Stimulated activated naive B cell treated with anti-CD40 and anti-IgM and Interleukin-4, amounts not matched to agents 10 μg/mL and 1 μg/mL and 100 μg/mL, for 72 hours (primary cell): ENCODE results near the gene PCDH1.
A peak's percentile ranks its signal among the peaks of the same experiment; 100 is the strongest.
"Not testable (repeated sequence)": the region's sequence is repeated elsewhere in the genome, so short reads cannot be mapped to it uniquely, and the experiment has no call there.

ENCODE experiments used
- ATAC-seq, 2 donors: fragments of 150-1000 bp; cut with Tn5 transposase; replicated peaks; 2 replicates each; pipeline ENCODE4 v1.10.0; 2021; ENCODE audit warnings: moderate library complexity in 1 of 2
- DNase-seq: peaks from one replicate; pipeline ENCODE4 v3.0.0; 2021
- H3K27ac Mint-ChIP-seq: one replicate; pipeline ENCODE4 v1.8.0; 2022; ENCODE audit warnings: mild to moderate bottlenecking, mixed read lengths
- H3K27me3 Mint-ChIP-seq, 2 donors: one replicate each; pipeline ENCODE4 v1.8.0; 2022; ENCODE audit warnings: mixed read lengths in 2 of 2
- H3K36me3 Mint-ChIP-seq, 2 donors: one replicate each; pipeline ENCODE4 v1.8.0; 2022; ENCODE audit warnings: mixed read lengths in 2 of 2, mild to moderate bottlenecking in 1 of 2
- H3K4me1 Mint-ChIP-seq, 2 donors: one replicate each; pipeline ENCODE4 v1.8.0; 2022; ENCODE audit warnings: mixed read lengths in 2 of 2, mild to moderate bottlenecking in 1 of 2
- H3K4me3 Mint-ChIP-seq, 2 donors: one replicate each; pipeline ENCODE4 v1.8.0; 2022; ENCODE audit warnings: mild to moderate bottlenecking in 2 of 2, mixed read lengths in 2 of 2, moderate library complexity in 1 of 2
- H3K9me3 Mint-ChIP-seq, 2 donors: one replicate each; pipeline ENCODE4 v1.8.0; 2022; ENCODE audit warnings: mixed read lengths in 2 of 2, mild to moderate bottlenecking in 1 of 2

PCDH1 gene

DNA sequence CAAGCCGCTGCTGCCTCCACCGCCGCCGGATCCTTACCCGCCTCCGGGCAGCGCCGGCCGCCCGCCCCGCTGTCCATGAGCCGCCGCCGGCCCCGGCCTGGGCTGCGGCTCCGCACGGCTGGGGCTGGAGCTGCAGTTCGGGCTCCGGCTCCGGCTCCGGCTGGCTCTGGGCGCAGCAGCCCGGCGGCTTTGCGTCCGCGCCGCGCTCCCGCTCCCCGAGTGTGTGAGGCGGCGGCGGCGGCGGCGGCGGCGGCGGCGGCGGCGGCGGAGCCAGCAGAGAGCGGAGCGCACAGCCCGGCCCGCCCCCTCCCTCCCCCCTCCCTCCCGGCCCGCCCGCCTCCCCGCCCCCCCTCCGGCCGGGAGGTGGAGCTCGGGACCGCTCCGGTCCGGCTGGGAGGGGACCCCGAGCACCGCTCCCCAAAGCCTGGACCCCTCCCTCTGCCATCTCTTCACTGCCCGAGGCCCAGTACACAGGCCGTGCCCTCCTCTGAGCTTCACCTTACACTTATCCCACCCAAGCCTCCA is at the start of gene PCDH1:
Gene PCDH1 (minus strand): TSS at position 225 of the 525 bp plus-strand sequence. CDS start 148 bp downstream, at position 77.
- H3K27ac Mint-ChIP-seq = peak within 1 kb of the TSS; percentile 38
- H3K4me3 Mint-ChIP-seq = peak within 1 kb of the TSS; percentile 70 to 73
- ATAC-seq (peak; percentile 12 to 20), DNase-seq (no peak)
- H3K4me1 Mint-ChIP-seq = peaks cover 21 to 32% of the 10 kb centered on the region in 2 donors
- H3K27me3 Mint-ChIP-seq = peaks cover 75 to 88% of the 10 kb centered on the region in 2 donors
- H3K36me3 Mint-ChIP-seq = peaks cover 0 to 3% of the 10 kb centered on the region in 2 donors
- H3K9me3 Mint-ChIP-seq = no peaks in the 10 kb centered on the region

DNA sequence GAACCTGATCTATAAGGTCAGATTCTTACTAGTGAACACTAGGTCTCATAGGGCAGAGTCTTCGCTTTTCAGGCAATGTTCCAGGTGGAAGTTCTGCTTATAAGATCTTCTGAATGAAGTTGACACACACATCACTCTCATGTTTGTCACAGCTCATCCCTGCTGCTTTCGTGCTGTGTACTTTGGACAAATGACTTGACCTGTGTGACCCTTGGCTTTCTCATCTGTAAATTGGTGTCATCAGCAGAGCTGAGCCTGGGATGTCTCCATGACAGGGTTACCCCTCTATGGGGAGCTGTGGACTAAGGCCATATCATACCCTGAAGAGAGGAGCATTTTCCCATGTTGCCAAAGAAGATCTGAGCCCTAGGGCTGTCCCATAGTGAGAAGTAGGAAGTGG is 48.2 kb upstream of the PCDH1 start:
- peaks cover 11 to 27% of the 10 kb centered on the region in 2 donors for H3K4me1 Mint-ChIP-seq
- peaks cover 0 to 1% of the 10 kb centered on the region in 2 donors for H3K9me3 Mint-ChIP-seq
- no peak for DNase-seq
- no peak overlapping the region for H3K27ac Mint-ChIP-seq
- H3K27me3 Mint-ChIP-seq = no peaks in the 10 kb centered on the region
- ATAC-seq = no peak
- H3K4me3 Mint-ChIP-seq = no peak overlapping the region
- peaks cover 43 to 46% of the 10 kb centered on the region in 2 donors for H3K36me3 Mint-ChIP-seq

DNA sequence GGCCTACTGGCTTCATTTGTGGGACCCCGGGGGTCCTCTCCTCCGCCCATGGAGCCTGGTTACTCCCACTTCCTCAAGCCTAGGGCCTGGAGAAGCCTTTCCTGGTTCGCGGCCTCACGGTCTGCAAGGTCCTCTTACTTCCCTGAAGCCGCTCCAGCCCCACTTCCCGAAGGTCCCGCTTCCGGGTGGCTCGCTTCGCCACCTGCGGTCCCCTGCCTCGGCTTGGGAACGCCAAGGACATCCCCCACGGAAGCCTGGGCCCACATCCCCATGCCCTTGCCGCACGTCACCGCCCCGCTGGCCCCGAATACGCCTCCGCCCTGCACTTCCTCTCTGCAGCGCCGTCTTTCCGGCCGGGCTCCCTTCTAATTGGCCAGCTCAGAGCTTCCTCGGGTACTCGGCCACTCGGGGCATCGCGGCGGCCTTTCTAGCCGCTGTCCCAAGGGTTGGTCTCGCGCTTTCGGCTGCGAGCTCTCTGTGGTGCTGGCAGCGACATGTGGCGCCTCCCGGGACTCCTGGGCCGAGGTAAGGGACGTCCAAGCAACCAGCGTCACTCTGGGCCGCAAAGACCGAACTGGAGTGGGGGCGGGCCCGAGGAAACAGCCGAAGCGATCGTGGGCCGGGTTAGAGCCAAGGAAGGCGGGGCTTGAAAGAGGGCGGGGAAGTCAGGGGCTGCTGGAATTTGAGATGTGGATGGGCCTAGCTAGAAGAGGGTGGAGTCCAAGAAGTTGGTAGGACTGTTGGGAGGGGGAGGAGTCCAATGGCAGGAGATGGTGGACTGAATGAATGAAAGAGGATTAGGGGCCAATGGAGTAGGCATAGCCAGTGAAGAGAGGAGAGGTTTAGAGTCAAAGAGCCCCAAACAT is 45.5 kb upstream of the PCDH1 start, which contains the start of gene DELE1:
Gene DELE1 (plus strand): TSS at position 424 of the 866 bp plus-strand sequence. CDS start 71 bp downstream, at position 495.
- DNase-seq (peak; percentile 90), ATAC-seq (peak; percentile 94 to 96)
- peaks cover 18 to 34% of the 10 kb centered on the region in 2 donors for H3K4me1 Mint-ChIP-seq
- H3K4me3 Mint-ChIP-seq = peak within 1 kb of the TSS; percentile 88 to 95
- peak within 1 kb of the TSS; percentile 97 for H3K27ac Mint-ChIP-seq
- peaks cover 0 to 1% of the 10 kb centered on the region in 2 donors for H3K9me3 Mint-ChIP-seq
- peaks cover 29 to 35% of the 10 kb centered on the region in 2 donors for H3K36me3 Mint-ChIP-seq
- H3K27me3 Mint-ChIP-seq = no peaks in the 10 kb centered on the region

DNA sequence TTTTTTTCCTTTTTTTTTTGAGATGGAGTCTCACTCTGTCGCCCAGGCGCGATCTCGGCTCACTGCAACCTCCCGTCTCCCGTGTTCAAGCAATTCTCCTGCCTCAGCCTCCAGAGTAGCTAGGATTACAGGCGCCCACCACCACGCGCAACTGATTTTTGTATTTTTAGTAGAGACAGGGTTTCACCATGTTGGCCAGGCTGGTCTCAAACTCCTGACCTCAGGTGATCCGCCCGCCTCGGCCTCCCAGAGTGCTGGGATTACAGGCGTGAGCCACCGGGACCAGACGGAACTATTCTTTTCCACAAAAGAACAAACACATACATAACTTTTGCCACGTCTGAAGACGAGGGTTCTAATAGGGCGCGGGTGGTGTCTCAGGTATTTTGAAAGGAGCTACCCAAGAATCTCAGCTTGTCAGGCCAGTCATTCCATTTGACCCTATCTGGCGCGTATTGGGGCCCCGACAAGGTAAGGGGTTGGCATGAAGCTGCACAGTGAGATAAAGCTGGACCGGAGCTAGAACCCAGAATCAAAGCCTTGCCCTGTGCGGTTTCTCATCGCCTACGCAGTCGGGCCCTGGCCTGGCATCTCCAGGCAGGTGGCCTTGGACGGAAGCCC is 44.7 kb upstream of the PCDH1 start:
- Mint-ChIP-seq H3K36me3 (peaks cover 23 to 30% of the 10 kb centered on the region in 2 donors), H3K27ac (peak overlapping the region; percentile 97)
- peak; percentile 22 to 25 for ATAC-seq

DNA sequence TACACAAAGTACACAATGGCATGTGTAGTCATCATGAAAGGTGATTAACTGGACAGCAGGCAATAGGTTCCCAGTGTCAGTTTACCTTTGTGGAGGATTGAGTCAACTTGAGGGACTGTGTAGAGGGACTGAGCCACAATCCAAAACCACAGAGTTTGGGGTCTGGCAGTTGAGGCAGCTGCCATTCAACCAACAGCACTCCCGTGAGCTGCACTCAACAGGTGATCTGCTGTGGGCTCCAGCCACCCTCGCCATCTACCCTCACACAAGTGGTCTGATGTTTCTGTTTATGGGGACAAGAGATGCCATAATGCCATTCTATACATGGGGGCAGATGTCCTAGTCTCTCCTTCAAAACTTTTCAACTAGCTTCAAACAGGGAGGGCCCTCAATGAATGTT is 42.6 kb upstream of the PCDH1 start:
- H3K9me3 Mint-ChIP-seq = peaks cover 0 to 1% of the 10 kb centered on the region in 2 donors
- H3K27ac Mint-ChIP-seq = no peak overlapping the region
- no peak overlapping the region for H3K4me3 Mint-ChIP-seq
- no peak for DNase-seq
- peaks cover 22 to 38% of the 10 kb centered on the region in 2 donors for H3K4me1 Mint-ChIP-seq
- peaks cover 0 to 6% of the 10 kb centered on the region in 2 donors for H3K27me3 Mint-ChIP-seq
- peaks cover 8 to 14% of the 10 kb centered on the region in 2 donors for H3K36me3 Mint-ChIP-seq
- no peak for ATAC-seq

More for the DNA sequence above, 44.7 kb upstream of the PCDH1 start:
- H3K9me3 Mint-ChIP-seq, DNase-seq, H3K27me3 Mint-ChIP-seq: not testable (repeated sequence)
- Mint-ChIP-seq H3K4me1 (peaks cover 18 to 34% of the 10 kb centered on the region in 2 donors), H3K4me3 (peak overlapping the region; percentile 88 to 95)

DNA sequence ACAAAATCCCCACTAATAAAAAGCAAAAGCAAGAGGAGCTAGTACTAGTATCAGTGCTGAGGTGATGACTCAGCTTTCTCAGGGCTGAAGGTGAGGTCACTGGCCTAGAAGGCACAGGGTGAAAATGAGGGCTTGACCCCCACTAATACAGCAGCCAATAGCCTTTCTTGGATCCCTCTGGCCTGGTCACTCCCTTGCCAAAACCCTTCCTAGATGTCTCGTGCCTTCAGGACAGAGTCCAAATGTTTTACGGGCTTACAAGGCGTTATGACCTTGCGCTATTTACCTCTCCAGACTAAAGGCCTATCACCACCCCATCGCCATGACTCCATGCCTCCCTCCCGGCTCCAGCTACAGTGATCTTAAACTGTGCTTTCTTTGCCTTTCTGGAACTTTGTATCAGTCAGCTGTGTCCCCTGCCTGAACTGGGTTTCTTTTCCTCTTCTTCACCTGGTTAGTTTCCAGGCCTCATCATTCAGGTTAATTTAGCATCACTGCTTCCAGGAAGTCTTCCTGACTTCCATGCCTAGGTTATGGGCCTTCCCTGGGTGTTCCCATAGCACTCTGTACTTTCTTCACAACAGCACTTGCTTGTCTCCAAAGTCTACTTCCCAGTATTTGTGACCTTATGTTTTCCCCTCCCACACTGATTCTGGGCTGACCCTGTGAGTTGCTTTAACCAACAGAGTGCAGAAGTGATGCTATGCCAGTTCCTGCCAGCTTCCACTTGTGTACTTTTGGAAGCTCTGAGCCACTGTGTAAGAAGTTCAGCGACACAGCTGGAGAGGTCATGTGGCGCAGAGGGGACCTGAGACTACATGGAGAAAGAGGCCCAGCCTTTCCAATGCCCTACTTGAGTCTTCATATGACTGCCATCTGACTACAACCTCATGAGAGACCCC is 41.3 kb upstream of the PCDH1 start:
- H3K4me1 Mint-ChIP-seq = peaks cover 23 to 30% of the 10 kb centered on the region in 2 donors
- H3K27ac Mint-ChIP-seq = no peak overlapping the region
- H3K36me3 Mint-ChIP-seq = peaks cover 3 to 9% of the 10 kb centered on the region in 2 donors
- H3K9me3 Mint-ChIP-seq = peaks cover 0 to 1% of the 10 kb centered on the region in 2 donors
- ATAC-seq (no peak), DNase-seq (no peak)
- peaks cover 0 to 6% of the 10 kb centered on the region in 2 donors for H3K27me3 Mint-ChIP-seq
- H3K4me3 Mint-ChIP-seq = no peak overlapping the region

DNA sequence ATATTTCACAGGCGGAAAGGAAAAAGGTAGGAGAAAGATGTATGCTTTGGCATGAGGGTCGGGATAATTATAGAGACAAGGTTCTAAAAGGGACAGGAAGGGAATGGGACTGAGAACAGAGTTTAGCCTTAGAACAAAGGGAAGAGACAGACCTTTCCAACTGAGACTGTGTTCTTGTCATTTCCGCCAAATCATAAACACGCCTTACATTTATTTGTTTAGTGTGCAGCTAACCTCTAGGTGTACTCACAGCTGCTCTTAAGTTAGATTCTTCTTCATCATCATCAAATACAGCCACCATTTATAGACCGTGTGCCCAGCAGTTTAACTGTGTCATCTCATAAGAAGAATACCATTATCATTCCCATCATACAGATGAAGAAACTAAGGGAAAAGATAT is 39.5 kb upstream of the PCDH1 start:
- Mint-ChIP-seq H3K9me3 (no peaks in the 10 kb centered on the region), H3K4me3 (no peak overlapping the region), H3K4me1 (peaks cover 26 to 27% of the 10 kb centered on the region in 2 donors), H3K27ac (no peak overlapping the region), H3K36me3 (peaks cover 0 to 4% of the 10 kb centered on the region in 2 donors), H3K27me3 (peaks cover 0 to 13% of the 10 kb centered on the region in 2 donors)
- no peak for ATAC-seq
- DNase-seq = no peak

DNA sequence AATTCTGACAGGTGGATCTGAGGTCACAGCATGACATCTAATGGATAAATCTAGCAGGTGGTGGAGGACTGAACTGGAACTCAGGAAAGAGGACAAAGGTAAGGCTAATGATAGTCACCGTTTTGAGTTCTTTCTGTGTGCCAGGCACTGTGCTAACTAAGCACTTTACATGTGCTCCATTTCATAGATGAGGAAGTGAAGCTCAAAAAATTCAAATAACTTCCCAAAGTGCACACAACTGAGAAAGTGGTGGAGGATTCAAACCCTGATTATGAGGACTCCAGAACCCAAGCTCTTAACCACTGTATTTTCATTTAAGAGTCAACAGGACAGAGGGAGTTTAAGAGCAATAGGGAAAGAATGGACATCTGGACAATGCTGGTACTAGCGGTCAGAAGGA is 38.3 kb upstream of the PCDH1 start:
- Mint-ChIP-seq H3K36me3 (peaks cover 0 to 4% of the 10 kb centered on the region in 2 donors), H3K9me3 (no peaks in the 10 kb centered on the region), H3K27ac (no peak overlapping the region), H3K4me1 (peaks cover 26% of the 10 kb centered on the region in 2 donors), H3K4me3 (no peak overlapping the region), H3K27me3 (peaks cover 0 to 20% of the 10 kb centered on the region in 2 donors)
- no peak for DNase-seq
- ATAC-seq = peak; percentile 46 to 47

DNA sequence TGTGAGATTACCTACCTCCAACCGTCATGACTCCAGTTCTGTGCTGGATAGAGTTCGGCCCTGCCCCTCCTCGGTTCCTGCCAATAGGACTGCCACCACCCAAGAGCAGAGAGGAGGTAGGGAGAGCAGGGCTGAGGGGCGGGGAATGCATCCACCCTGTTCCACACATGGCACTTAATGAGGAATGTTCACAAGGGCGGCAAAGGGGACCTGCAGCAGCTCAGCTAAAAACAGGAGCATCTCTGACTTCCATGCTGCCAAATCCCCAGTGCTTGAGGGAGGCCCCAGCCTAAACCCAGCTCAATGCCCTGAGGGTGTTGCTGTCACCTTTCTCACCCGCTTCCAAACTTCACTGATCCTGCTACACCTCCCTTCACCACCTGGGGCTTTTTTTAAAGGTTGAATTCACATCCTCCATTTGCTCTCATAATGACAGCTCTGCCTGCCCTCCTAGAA is 37.7 kb upstream of the PCDH1 start:
- Mint-ChIP-seq H3K4me3 (no peak overlapping the region), H3K4me1 (peaks cover 26% of the 10 kb centered on the region in 2 donors), H3K27me3 (peaks cover 0 to 21% of the 10 kb centered on the region in 2 donors), H3K9me3 (no peaks in the 10 kb centered on the region), H3K36me3 (no peaks in the 10 kb centered on the region), H3K27ac (no peak overlapping the region)
- DNase-seq = no peak
- peak; percentile 19 to 55 for ATAC-seq

DNA sequence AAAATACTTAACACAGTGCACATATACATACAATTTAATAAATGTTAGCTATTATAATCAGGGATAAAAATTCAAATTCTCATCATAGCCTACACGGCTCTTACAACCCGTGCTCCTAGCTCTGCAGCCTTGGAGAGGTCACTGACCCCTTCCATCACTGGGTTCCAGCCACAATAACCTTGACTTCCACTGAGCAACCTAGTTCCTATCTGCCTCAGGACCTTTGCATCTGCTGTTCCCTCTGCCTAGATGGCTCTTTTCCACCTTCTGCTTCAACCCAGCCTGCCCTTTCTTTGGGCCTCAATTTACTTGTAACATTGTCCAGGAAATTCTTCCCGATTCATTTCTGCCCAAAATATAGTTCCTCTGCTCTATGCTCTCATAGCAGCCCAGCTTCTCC is 36.6 kb upstream of the PCDH1 start:
- Mint-ChIP-seq H3K27ac (no peak overlapping the region), H3K27me3 (peaks cover 7 to 27% of the 10 kb centered on the region in 2 donors), H3K4me1 (peaks cover 25 to 26% of the 10 kb centered on the region in 2 donors), H3K4me3 (peak overlapping the region; percentile 66 to 69), H3K36me3 (no peaks in the 10 kb centered on the region), H3K9me3 (no peaks in the 10 kb centered on the region)
- DNase-seq (no peak), ATAC-seq (no peak)

DNA sequence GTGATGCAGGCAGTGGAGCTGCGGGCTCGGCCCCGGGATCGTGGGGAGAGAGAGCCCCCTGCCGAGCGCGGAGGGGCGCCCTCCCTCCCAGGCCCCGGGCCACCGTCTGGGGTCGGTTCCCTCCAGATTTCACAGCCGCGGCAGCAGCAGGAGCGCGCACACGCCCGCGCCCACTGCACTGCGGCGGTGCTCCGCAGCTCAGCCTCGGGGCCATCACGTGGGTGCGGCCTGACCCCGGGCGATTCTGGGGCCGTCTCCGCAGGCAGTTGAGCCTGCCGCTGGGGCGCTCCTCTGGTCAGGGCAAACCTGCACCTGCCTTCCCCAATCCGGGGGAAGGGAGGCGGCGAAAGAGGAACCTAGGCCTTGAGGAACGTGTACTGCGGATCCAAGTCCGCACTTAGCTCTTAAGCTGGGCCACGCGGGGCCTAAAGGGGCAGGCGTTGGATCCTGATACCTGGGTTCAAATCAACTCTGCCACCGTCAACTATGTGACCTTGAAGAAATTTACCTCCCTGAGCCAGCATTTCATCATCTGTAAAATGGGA is 36.1 kb upstream of the PCDH1 start:
- Mint-ChIP-seq H3K4me3 (peak overlapping the region in 1 of 2 donors; percentile 66), H3K4me1 (peaks cover 20% of the 10 kb centered on the region in 2 donors)
- DNase-seq = peak; percentile 24

DNA sequence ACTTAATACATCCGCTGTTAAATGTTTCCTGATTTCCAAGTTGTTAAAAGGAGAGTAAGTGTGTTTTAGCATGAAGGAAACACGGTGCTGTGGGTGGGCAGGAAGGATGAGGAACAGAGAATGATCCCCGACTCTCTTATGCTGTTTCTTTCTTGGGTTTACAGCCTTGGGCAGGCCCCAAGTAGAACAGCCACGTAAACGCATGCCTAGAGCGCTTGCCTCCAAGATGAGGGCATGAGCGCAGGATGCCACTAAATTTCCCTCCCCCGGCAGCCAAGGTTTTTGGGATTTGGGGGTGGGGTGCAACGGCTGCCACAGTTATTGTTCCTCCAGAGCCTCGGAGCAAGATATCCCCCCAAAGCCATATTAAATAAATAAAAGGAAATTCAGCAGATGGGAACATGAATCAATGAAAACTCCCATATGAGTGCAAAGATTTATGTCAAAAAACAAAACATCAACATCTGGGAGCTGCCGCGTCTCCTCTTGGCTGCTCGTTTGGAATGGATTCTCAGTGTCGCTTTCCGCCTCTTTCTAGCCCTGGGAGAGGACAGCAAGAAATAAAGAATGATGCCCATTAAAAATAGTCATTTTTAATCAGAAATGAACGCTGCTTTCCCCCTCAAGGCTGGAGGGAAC is 35.5 kb upstream of the PCDH1 start:
- no peak overlapping the region for H3K27ac Mint-ChIP-seq
- peak; percentile 53 to 60 for ATAC-seq
- H3K4me1 Mint-ChIP-seq = peaks cover 19% of the 10 kb centered on the region in 2 donors
- DNase-seq = no peak
- H3K36me3 Mint-ChIP-seq = no peaks in the 10 kb centered on the region
- no peaks in the 10 kb centered on the region for H3K9me3 Mint-ChIP-seq
- H3K4me3 Mint-ChIP-seq = peak overlapping the region; percentile 66 to 70
- H3K27me3 Mint-ChIP-seq = peaks cover 7 to 27% of the 10 kb centered on the region in 2 donors

More for the DNA sequence above, 36.1 kb upstream of the PCDH1 start:
- no peaks in the 10 kb centered on the region for H3K36me3 Mint-ChIP-seq
- no peak overlapping the region for H3K27ac Mint-ChIP-seq
- ATAC-seq = peak; percentile 79 to 82
- H3K9me3 Mint-ChIP-seq = no peaks in the 10 kb centered on the region
- H3K27me3 Mint-ChIP-seq = peaks cover 7 to 27% of the 10 kb centered on the region in 2 donors

DNA sequence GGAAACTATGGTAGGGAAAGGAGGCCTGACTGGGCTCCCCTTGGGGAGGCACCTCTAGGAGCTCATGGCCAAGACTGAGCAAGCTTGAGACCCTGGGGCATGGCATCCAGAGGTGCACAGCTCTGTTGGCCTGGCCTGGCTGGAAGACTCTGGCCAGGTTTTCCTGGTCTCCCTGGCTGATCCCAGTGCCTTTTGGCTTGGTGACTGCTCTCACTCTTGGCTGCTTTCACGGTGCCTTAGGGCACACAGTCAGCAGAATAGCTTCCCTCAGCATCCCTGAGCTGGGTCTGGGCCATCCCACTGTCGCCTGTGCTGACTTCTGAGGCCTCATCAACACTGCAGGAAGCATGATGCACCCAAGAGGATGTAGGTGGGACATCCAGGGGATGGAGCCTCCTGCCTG is 32.1 kb upstream of the PCDH1 start:
- ATAC-seq = no peak
- Mint-ChIP-seq H3K9me3 (no peaks in the 10 kb centered on the region), H3K4me3 (no peak overlapping the region), H3K4me1 (peaks cover 9 to 13% of the 10 kb centered on the region in 2 donors), H3K27me3 (peaks cover 7 to 21% of the 10 kb centered on the region in 2 donors), H3K27ac (no peak overlapping the region), H3K36me3 (peaks cover 0 to 1% of the 10 kb centered on the region in 2 donors)
- DNase-seq = no peak
